ENCODE data around the gene GRAMD2B. TPM values are rescaled to one million over a fixed set of nuclear protein-coding genes. Genes with fewer than 3 reads are reported as not detected.

The GRAMD2B gene
- total RNA-seq, 1 donor from 2014 or later = 15.0 TPM

GRCh38 chr5:126383776-126384175 lies 39.4 kb upstream of the GRAMD2B start:
- no peak overlapping the region for H3K27ac Mint-ChIP-seq

GRCh38 chr5:126384985-126385384 lies 38.2 kb upstream of the GRAMD2B start:
- H3K27ac Mint-ChIP-seq = no peak overlapping the region
- peaks cover 5% of the 10 kb centered on the region for H3K4me1 Mint-ChIP-seq
- no peaks in the 10 kb centered on the region for H3K27me3 Mint-ChIP-seq (ENCODE audit: low read depth)
- peaks cover 3% of the 10 kb centered on the region for H3K36me3 Mint-ChIP-seq
- no peak overlapping the region for H3K4me3 Mint-ChIP-seq
- H3K9me3 Mint-ChIP-seq = peaks cover 28% of the 10 kb centered on the region
- no peak for TF ChIP-seq CTCF (IDR thresholded peaks at IDR 0.05; ENCODE audit: unreplicated experiment)
- DNase-seq (ENCODE audit: low spot score in 2 of 2, unreplicated experiment in 2 of 2) = no peak

More at GRCh38 chr5:126383776-126384175, 39.4 kb upstream of the GRAMD2B start:
- Mint-ChIP-seq H3K27me3 (ENCODE audit: low read depth) (no peaks in the 10 kb centered on the region), H3K36me3 (peaks cover 3% of the 10 kb centered on the region), H3K4me1 (peaks cover 5% of the 10 kb centered on the region), H3K4me3 (no peak overlapping the region), H3K9me3 (peaks cover 32% of the 10 kb centered on the region)
- no peak for TF ChIP-seq CTCF (IDR thresholded peaks at IDR 0.05; ENCODE audit: unreplicated experiment)
- DNase-seq (ENCODE audit: low spot score in 2 of 2, unreplicated experiment in 2 of 2) = no peak

GRCh38 chr5:126385524-126386502 lies 37.4 kb upstream of the GRAMD2B start:
- Mint-ChIP-seq H3K27me3 (ENCODE audit: low read depth) (no peaks in the 10 kb centered on the region), H3K4me1 (peaks cover 7% of the 10 kb centered on the region), H3K36me3 (peaks cover 3% of the 10 kb centered on the region), H3K9me3 (peaks cover 20% of the 10 kb centered on the region), H3K4me3 (no peak overlapping the region), H3K27ac (no peak overlapping the region)
- DNase-seq (ENCODE audit: low spot score in 2 of 2, unreplicated experiment in 2 of 2) = no peak
- TF ChIP-seq CTCF (IDR thresholded peaks at IDR 0.05; ENCODE audit: unreplicated experiment) = no peak

GRCh38 chr5:126389179-126389578 lies 34.0 kb upstream of the GRAMD2B start:
- no peaks in the 10 kb centered on the region for H3K27me3 Mint-ChIP-seq (ENCODE audit: low read depth)
- no peaks in the 10 kb centered on the region for H3K36me3 Mint-ChIP-seq
- H3K4me1 Mint-ChIP-seq = peaks cover 8% of the 10 kb centered on the region
- no peak for DNase-seq (ENCODE audit: low spot score in 2 of 2, unreplicated experiment in 2 of 2)
- no peak overlapping the region for H3K4me3 Mint-ChIP-seq
- no peak overlapping the region for H3K27ac Mint-ChIP-seq
- no peak for TF ChIP-seq CTCF (IDR thresholded peaks at IDR 0.05; ENCODE audit: unreplicated experiment)
- no peaks in the 10 kb centered on the region for H3K9me3 Mint-ChIP-seq

GRCh38 chr5:126390051-126390450 lies 33.2 kb upstream of the GRAMD2B start:
- TF ChIP-seq CTCF (IDR thresholded peaks at IDR 0.05; ENCODE audit: unreplicated experiment) = no peak
- no peaks in the 10 kb centered on the region for H3K9me3 Mint-ChIP-seq
- H3K36me3 Mint-ChIP-seq = no peaks in the 10 kb centered on the region
- no peaks in the 10 kb centered on the region for H3K27me3 Mint-ChIP-seq (ENCODE audit: low read depth)
- no peak overlapping the region for H3K27ac Mint-ChIP-seq
- no peak overlapping the region for H3K4me3 Mint-ChIP-seq
- peaks cover 11% of the 10 kb centered on the region for H3K4me1 Mint-ChIP-seq
- DNase-seq (ENCODE audit: low spot score in 2 of 2, unreplicated experiment in 2 of 2) = no peak
